Fibroblast of mammary gland (primary cell): ENCODE results near the gene ZNF483.
"Not testable (repeated sequence)": the region's sequence is repeated elsewhere in the genome, so short reads cannot be mapped to it uniquely, and the experiment has no call there.

Experiments
- DNase-seq: peaks from one replicate; pipeline ENCODE4 v3.0.0-alpha.2; 2010; ENCODE audit warnings: low read depth
- H3K4me3 ChIP-seq: 2 replicates; pipeline ENCODE4 v1.5.1; 2011; ENCODE audit warnings: low read depth, mild to moderate bottlenecking, low read length, moderate library complexity; ENCODE audit not compliant: control insufficient read depth
- TF ChIP-seq, protein P1 (sequence below): conservative IDR thresholded peaks from 2 replicates; pipeline ENCODE4 v1.5.1; 2011; ENCODE audit warnings: low read depth, low read length, inconsistent platforms; ENCODE audit not compliant: control insufficient read depth, insufficient read depth

ZNF483 gene

DNA sequence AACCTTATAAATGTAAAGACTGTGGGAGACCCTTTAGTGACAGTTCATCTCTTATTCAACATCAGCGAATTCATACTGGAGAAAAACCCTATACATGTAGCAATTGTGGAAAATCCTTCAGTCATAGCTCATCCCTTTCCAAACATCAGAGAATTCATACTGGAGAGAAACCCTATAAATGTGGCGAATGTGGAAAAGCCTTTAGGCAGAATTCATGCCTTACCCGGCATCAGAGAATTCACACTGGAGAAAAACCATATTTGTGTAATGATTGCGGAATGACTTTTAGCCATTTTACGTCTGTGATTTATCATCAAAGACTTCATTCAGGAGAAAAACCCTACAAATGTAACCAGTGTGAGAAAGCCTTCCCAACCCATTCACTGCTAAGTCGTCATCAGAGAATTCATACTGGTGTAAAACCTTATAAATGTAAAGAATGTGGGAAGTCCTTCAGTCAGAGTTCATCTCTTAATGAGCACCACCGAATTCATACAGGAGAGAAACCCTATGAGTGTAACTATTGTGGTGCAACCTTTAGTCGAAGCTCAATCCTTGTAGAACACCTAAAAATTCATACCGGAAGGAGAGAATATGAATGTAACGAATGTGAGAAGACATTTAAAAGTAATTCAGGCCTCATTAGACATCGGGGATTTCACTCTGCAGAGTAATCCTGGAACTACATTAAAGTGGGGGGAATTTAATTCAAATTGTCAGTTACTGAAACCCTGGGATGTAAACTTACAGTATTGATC is 17.7 kb downstream of the ZNF483 start:
- no peak overlapping the region for H3K4me3 ChIP-seq
- DNase-seq = no peak
- TF ChIP-seq, protein P1, sequence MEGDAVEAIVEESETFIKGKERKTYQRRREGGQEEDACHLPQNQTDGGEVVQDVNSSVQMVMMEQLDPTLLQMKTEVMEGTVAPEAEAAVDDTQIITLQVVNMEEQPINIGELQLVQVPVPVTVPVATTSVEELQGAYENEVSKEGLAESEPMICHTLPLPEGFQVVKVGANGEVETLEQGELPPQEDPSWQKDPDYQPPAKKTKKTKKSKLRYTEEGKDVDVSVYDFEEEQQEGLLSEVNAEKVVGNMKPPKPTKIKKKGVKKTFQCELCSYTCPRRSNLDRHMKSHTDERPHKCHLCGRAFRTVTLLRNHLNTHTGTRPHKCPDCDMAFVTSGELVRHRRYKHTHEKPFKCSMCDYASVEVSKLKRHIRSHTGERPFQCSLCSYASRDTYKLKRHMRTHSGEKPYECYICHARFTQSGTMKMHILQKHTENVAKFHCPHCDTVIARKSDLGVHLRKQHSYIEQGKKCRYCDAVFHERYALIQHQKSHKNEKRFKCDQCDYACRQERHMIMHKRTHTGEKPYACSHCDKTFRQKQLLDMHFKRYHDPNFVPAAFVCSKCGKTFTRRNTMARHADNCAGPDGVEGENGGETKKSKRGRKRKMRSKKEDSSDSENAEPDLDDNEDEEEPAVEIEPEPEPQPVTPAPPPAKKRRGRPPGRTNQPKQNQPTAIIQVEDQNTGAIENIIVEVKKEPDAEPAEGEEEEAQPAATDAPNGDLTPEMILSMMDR = no peak

DNA sequence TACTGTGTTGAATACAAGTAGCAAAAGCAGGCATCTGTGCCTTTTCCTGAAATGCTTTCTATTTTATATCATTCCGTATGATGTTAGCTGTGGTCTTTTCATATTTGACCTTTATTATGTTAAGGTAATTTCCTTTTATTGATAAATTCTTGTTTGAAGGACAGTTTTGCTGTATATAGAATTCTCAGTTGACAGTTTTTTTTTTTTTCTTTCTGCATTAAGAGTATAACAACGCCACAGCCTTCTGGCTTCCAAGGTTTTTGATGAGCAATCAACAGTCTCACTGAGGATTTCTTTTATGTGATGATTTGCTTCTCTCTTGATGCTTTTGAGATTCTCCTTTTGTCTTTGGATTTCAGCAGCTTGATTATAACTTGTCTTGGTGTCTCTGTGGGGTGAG is 23.6 kb downstream of the ZNF483 start:
- DNase-seq = no peak
- TF ChIP-seq, protein P1 = no peak
- no peak overlapping the region for H3K4me3 ChIP-seq

DNA sequence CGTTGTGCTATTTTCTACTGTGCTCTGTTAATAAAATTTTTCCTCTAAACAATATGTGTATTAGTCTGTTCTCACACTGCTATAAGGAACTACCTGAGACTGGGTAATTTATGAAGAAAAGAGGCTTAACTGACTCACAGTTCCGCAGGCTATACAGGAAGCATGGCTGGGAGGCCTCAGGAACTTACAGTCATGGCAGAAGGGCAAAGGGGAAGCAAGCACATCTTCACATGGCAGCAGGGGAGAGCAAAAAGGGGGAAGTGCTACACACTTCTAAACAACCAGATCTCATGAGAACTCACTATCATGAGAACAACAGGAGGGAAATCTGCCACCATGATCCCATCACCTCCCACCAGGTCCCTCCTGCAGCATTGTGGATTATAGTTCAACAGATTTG is 30.4 kb downstream of the ZNF483 start:
- DNase-seq, H3K4me3 ChIP-seq: not testable (repeated sequence)

DNA sequence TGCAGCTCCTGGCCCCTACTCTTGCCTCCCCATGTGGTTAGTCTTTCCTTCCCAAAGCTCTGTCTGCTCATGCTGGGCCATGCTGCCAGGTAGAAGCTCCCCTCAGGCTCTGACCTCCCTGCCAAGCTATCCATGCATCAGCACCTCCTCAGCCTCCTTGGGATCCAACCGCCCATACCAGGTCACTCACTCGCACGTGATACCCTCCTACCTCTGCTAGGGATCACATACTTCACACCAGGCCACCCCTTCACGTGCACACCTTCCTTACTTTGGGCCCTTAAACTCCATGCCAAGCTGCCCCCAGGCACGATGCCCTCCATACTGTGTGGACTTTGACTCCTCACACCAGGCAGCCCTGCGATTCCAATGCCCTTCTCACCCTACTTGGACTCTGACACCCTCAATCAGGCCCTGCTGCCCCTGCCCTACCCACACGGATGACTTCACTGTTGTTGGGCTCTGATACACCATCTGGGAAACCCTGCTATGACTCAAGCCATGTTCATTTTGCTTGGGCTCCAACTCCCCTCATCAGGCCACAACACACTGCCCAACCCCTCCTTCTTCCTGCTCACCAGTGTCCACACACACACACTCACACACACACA is 34.1 kb downstream of the ZNF483 start:
- peak; percentile 85 for DNase-seq
- TF ChIP-seq, protein P1 = no peak
- H3K4me3 ChIP-seq = no peak overlapping the region

DNA sequence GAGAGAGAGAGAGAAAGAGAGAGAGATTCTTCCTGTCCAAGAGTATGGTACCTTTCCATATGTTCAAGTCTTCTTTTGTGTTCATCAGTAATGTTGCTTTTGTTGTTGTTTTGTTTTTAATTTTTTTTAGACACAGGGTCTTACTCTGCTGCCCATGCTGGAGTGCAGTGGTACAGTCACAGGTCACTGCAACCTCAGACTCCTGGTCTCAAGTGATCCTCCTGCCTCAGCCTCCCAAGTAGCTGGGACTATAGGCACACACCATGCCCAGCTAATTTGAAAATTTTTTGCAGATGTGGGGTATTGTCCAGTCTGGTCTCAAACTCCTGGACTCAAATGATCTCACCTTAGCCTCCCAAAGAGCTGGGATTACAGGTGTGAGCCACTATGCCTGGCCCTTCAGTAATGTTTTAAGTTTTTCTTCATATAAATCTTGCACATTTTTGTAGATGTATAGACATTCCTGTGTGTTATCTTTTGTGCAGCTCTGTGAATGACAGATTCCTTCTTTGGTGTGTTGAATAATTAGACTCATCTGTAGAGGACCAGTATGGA is 36.3 kb downstream of the ZNF483 start:
- no peak for DNase-seq
- TF ChIP-seq, protein P1 = no peak
- no peak overlapping the region for H3K4me3 ChIP-seq

DNA sequence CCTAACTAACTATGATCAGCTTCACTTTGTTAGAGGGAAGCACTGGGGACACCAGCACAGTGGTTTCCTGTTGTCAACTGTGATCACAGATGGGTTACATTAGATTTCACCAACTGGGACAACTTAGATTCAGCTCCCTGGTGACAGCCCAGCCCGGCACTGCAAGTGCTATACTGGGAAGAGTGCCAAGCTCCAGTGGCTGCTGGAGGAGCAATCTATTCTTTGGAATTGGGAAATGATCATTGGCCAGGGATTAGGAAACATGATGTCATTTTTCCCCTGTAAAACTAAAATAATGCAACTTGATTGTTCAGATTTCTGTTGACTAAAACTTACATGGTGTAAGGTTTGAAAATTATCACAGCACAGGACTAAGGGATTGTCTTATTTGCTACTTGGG is 41.3 kb downstream of the ZNF483 start:
- TF ChIP-seq, protein P1 = no peak
- DNase-seq = peak; percentile 39

DNA sequence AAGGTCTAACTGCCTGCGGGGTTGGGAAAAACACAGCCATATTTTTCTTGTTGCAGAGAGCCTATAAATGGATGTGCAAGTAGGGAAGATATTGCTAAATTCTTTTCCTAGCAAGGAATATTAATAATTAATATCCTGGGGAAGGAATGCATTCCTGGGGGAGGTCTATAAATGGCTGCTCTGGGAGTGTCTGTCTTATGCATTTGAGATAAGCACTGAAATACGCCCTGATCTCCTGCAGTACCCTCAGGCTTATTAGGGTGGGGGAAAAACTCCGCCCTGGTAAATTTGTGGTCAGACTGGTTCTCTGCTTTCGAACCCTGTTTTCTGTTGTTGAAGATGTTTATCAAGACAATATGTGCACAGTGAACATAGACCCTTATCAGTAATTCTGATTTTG is 43.1 kb downstream of the ZNF483 start:
- DNase-seq, H3K4me3 ChIP-seq: not testable (repeated sequence)

More for the DNA sequence above, 41.3 kb downstream of the ZNF483 start:
- no peak overlapping the region for H3K4me3 ChIP-seq
